ENCODE results near the gene RAVER2.

- no peak for TF ChIP-seq CTCF (IDR thresholded peaks at IDR 0.05; ENCODE audit: insufficient read depth, low read length)
- TF ChIP-seq POLR2AphosphoS5 (IDR thresholded peaks at IDR 0.05; ENCODE audit: low read depth): no peak
- no peak for TF ChIP-seq GABPA (IDR thresholded peaks at IDR 0.05; ENCODE audit: low read depth)
- TF ChIP-seq REST (IDR thresholded peaks at IDR 0.05; ENCODE audit: insufficient replicate concordance, low read depth): no peak
- TF ChIP-seq SPI1 (IDR thresholded peaks at IDR 0.05; ENCODE audit: borderline replicate concordance, low read depth): no peak
Measured at GRCh38 chr1:64699327-64699726, 45.5 kb upstream of the RAVER2 start.

Data from HL-60 (cell line).